Mesenteric fat pad (tissue), 1 donor: ENCODE results near the gene KCNMB3. TPM values are rescaled to one million over a fixed set of nuclear protein-coding genes. Genes with fewer than 3 reads are reported as not detected.
"Not testable (repeated sequence)": the region's sequence is repeated elsewhere in the genome, so short reads cannot be mapped to it uniquely, and the experiment has no call there.

ENCODE experiments used
- DNase-seq: peaks from one replicate; pipeline ENCODE4 v3.0.0-alpha.2; 2020; ENCODE audit warnings: low spot score
- long read RNA-seq: library from polyadenylated mRNA; unstranded; transcript quantifications from one replicate; pipeline ENCODE4 v2.0.0, GENCODE V29; 2020
- total RNA-seq: library from RNA; stranded (reverse); fragmentation: NEBNext Ultra II Directional; extraction: Animal tissue kit (Norgen Biotek cat#: 25700); gene quantifications from one replicate; pipeline ENCODE4 v1.2.1, GENCODE V29; 2021
- donor health status: DM: yes; HTN: yes; CAD: no.

KCNMB3 gene
- total RNA-seq = 3.2 TPM
- long read RNA-seq, partial matches to known transcripts = 1 of 4 reads
- long read RNA-seq, other reads (novel, unspliced or antisense) = 1 of 4 reads

- no peak for DNase-seq
Observed at GRCh38 chr3:179250803-179251476, at the start of gene KCNMB3. Gene KCNMB3 (minus strand): TSS chr3:179251114. CDS start chr3:179250990, 124 bp downstream.

GRCh38 chr3:179299999-179300613, 49.2 kb upstream of the KCNMB3 start:
- DNase-seq = no peak

- no peak for DNase-seq
Observed at GRCh38 chr3:179299316-179299715, 48.4 kb upstream of the KCNMB3 start.

GRCh38 chr3:179297971-179298725, 47.2 kb upstream of the KCNMB3 start:
- no peak for DNase-seq

GRCh38 chr3:179292450-179292849, 41.5 kb upstream of the KCNMB3 start:
- no peak for DNase-seq

GRCh38 chr3:179289295-179289694, 38.4 kb upstream of the KCNMB3 start:
- DNase-seq = no peak

- no peak for DNase-seq
Observed at GRCh38 chr3:179288845-179289244, 37.9 kb upstream of the KCNMB3 start.

- no peak for DNase-seq
Observed at GRCh38 chr3:179286331-179286730, 35.4 kb upstream of the KCNMB3 start.

- DNase-seq = no peak
Observed at GRCh38 chr3:179281825-179282224, 30.9 kb upstream of the KCNMB3 start.

- no peak for DNase-seq
Observed at GRCh38 chr3:179279837-179280236, 28.9 kb upstream of the KCNMB3 start.

- DNase-seq = no peak
Observed at GRCh38 chr3:179278932-179279693, 28.2 kb upstream of the KCNMB3 start.

GRCh38 chr3:179278151-179278550, 27.2 kb upstream of the KCNMB3 start:
- no peak for DNase-seq

- no peak for DNase-seq
Observed at GRCh38 chr3:179276743-179277142, 25.8 kb upstream of the KCNMB3 start.

GRCh38 chr3:179276001-179276400, 25.1 kb upstream of the KCNMB3 start:
- DNase-seq = no peak

- DNase-seq = not testable (repeated sequence)
Observed at GRCh38 chr3:179274434-179274833, 23.5 kb upstream of the KCNMB3 start.

- no peak for DNase-seq
Observed at GRCh38 chr3:179272385-179272784, 21.5 kb upstream of the KCNMB3 start.

GRCh38 chr3:179269152-179269707, 18.3 kb upstream of the KCNMB3 start:
- DNase-seq = no peak

- DNase-seq = no peak
Observed at GRCh38 chr3:179268400-179269051, 17.6 kb upstream of the KCNMB3 start.

- DNase-seq = no peak
Observed at GRCh38 chr3:179266701-179267211, 15.8 kb upstream of the KCNMB3 start.

GRCh38 chr3:179265875-179266274, 15.0 kb upstream of the KCNMB3 start:
- no peak for DNase-seq
